ENCODE measurements around the gene TNFSF10. TPM values are rescaled to one million over a fixed set of nuclear protein-coding genes. Genes with fewer than 3 reads are reported as not detected.

TNFSF10 gene
- total and polyA plus RNA-seq, 2 experiments from 2014 or later: 13.0 to 21.3 TPM

DNA sequence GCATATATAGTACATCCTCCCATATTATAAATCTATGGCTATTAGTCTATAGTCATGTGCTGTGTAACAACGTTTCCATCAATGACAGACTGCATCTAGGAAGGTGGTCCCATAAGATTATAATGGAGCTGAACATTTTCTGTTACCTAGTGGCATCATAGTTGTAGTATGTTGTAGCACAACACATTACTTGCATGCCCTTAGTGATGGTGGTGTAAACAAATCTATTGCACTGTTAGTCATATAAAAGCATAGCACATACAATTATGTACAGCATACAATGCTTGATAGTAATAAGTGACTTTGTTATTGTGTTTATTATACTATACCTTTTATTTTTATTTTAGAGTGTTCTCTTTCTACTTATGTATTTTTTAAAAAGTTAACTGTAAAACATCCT, 37.4 kb upstream of the TNFSF10 start:
- WGBS (ENCODE audit: low lambda C conversion rate, missing lambda C conversion rate): 72% methylated on average over 1 of the region's 1 CpG
- Histone ChIP-seq H3K27ac (no peak overlapping the region), H3K9me2 (replicated peaks; ENCODE audit: insufficient read depth) (no peaks in the 10 kb centered on the region), H3K36me3 (replicated peaks; ENCODE audit: insufficient read depth, low read depth) (no peaks in the 10 kb centered on the region), H3K4me1 (ENCODE audit: insufficient read depth) (peaks cover 21% of the 10 kb centered on the region), H3K79me2 (no peaks in the 10 kb centered on the region), H3K27me3 (no peaks in the 10 kb centered on the region), H2AFZ (no peak overlapping the region), H4K20me1 (ENCODE audit: insufficient read depth, poor library complexity, severe bottlenecking) (no peaks in the 10 kb centered on the region), H3K4me3 (no peak overlapping the region), H3K9me3 (ENCODE audit: low read depth) (no peaks in the 10 kb centered on the region), H3K4me2 (no peak overlapping the region)
- TF ChIP-seq EZH2phosphoT487 (IDR thresholded peaks at IDR 0.05; ENCODE audit: low read depth, severe bottlenecking, unreplicated experiment): no peak
- no peak for DNase-seq (ENCODE audit: low spot score)

DNA sequence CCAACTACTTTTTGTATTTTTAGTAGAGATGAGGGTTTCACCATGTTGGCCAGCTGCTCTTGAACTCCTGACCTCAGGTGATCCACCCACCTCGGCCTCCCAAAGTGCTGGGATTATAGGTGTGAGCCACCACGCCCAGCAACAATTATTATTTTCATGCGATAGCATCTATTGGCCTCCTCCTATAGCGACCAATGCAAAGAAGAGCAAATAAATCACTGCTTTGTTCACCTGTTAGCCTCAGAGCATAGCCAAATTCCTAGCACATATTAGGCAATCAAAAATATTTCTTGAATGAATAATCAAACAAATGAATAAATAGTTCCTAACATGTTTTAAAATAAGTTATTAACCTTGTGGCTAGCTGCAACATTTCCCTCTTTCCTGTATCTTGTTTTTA, 36.8 kb upstream of the TNFSF10 start:
- H3K4me1 ChIP-seq (ENCODE audit: insufficient read depth): peaks cover 21% of the 10 kb centered on the region
- no peaks in the 10 kb centered on the region for H3K9me2 ChIP-seq (replicated peaks; ENCODE audit: insufficient read depth)
- no peaks in the 10 kb centered on the region for H3K27me3 ChIP-seq
- no peak overlapping the region for H3K27ac ChIP-seq
- no peak overlapping the region for H2AFZ ChIP-seq
- TF ChIP-seq EZH2phosphoT487 (IDR thresholded peaks at IDR 0.05; ENCODE audit: low read depth, severe bottlenecking, unreplicated experiment) (no peak), EZH2 (IDR thresholded peaks at IDR 0.05; ENCODE audit: borderline replicate concordance) (no peak)
- TF ChIP-seq, protein P1, sequence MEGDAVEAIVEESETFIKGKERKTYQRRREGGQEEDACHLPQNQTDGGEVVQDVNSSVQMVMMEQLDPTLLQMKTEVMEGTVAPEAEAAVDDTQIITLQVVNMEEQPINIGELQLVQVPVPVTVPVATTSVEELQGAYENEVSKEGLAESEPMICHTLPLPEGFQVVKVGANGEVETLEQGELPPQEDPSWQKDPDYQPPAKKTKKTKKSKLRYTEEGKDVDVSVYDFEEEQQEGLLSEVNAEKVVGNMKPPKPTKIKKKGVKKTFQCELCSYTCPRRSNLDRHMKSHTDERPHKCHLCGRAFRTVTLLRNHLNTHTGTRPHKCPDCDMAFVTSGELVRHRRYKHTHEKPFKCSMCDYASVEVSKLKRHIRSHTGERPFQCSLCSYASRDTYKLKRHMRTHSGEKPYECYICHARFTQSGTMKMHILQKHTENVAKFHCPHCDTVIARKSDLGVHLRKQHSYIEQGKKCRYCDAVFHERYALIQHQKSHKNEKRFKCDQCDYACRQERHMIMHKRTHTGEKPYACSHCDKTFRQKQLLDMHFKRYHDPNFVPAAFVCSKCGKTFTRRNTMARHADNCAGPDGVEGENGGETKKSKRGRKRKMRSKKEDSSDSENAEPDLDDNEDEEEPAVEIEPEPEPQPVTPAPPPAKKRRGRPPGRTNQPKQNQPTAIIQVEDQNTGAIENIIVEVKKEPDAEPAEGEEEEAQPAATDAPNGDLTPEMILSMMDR (IDR thresholded peaks at IDR 0.05; ENCODE audit: poor library complexity): no peak
- no peak overlapping the region for H3K4me2 ChIP-seq
- H3K79me2 ChIP-seq: no peaks in the 10 kb centered on the region
- H3K9me3 ChIP-seq (ENCODE audit: low read depth): no peaks in the 10 kb centered on the region
- no peak for DNase-seq (ENCODE audit: low spot score)
- 84% methylated on average over 4 of the region's 4 CpGs for whole genome bisulfite sequencing (ENCODE audit: low lambda C conversion rate, missing lambda C conversion rate)
- H4K20me1 ChIP-seq (ENCODE audit: insufficient read depth, poor library complexity, severe bottlenecking): no peaks in the 10 kb centered on the region
- H3K4me3 ChIP-seq: no peak overlapping the region
- H3K36me3 ChIP-seq (replicated peaks; ENCODE audit: insufficient read depth, low read depth): no peaks in the 10 kb centered on the region

DNA sequence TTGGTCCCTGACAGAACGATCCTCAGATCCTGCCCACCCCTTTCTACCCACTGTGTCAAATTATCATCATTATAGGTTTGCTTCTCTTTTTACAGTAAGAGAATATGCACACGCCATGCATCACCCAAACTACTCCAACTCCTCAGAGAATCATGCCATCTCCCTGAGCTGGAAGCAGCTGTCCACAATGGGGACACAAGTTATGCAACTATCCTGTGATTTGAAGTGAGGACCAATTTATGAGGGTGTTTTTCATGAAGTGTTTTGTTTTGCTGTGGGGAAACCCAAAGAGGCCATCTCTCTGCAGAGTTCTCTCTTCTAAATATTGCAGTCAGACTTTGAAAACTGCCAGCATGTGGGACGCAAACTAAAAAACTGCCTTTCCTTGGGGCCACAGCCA, 35.8 kb upstream of the TNFSF10 start:
- TF ChIP-seq EZH2phosphoT487 (IDR thresholded peaks at IDR 0.05; ENCODE audit: low read depth, severe bottlenecking, unreplicated experiment): no peak
- TF ChIP-seq EZH2 (IDR thresholded peaks at IDR 0.05; ENCODE audit: borderline replicate concordance): no peak
- no peak overlapping the region for H3K27ac ChIP-seq

DNA sequence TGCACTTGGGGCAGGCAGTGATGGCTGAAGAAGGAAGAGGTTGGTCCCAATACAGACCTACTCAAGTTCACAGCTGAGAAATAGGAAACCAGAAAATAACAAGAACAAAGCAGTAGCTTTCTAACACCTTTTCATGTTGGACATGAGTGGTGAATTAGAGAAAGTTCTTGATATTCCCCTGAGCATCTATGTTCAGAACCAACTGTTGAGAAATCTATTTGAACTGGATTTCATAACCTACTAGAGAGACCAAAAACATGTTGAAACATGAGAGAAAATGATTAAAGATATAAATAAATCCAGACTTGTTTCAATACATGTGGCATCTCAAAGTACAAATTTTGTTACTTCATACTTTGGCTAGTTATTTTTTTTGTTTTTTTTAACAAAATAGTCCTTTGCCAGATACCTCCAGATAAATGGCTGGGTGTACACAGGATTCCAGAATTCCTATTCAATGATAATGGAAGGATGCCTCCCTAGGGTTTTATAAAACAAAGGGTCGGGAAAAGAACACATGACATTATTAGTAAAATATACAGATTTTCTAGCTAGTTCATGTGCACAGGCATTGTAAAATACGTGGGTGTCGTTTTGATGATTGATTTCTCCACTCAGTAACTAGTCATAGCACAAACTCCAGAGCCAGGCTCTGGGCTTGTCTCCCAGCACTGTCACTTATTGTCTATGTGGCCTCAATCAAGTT, 34.4 kb upstream of the TNFSF10 start:
- Histone ChIP-seq H3K4me2 (no peak overlapping the region), H3K27me3 (no peaks in the 10 kb centered on the region), H3K9me3 (ENCODE audit: low read depth) (no peaks in the 10 kb centered on the region), H3K79me2 (no peaks in the 10 kb centered on the region), H3K4me3 (no peak overlapping the region), H3K4me1 (ENCODE audit: insufficient read depth) (peaks cover 15% of the 10 kb centered on the region), H3K9me2 (replicated peaks; ENCODE audit: insufficient read depth) (no peaks in the 10 kb centered on the region), H3K36me3 (replicated peaks; ENCODE audit: insufficient read depth, low read depth) (no peaks in the 10 kb centered on the region), H3K27ac (no peak overlapping the region), H2AFZ (no peak overlapping the region), H4K20me1 (ENCODE audit: insufficient read depth, poor library complexity, severe bottlenecking) (no peaks in the 10 kb centered on the region)
- 87% methylated on average over 3 of the region's 3 CpGs for WGBS (ENCODE audit: low lambda C conversion rate, missing lambda C conversion rate)
- TF ChIP-seq EZH2 (IDR thresholded peaks at IDR 0.05; ENCODE audit: borderline replicate concordance) (no peak), EZH2phosphoT487 (IDR thresholded peaks at IDR 0.05; ENCODE audit: low read depth, severe bottlenecking, unreplicated experiment) (no peak)
- TF ChIP-seq, protein P1 (IDR thresholded peaks at IDR 0.05; ENCODE audit: poor library complexity): no peak
- no peak for DNase-seq (ENCODE audit: low spot score)

More for the DNA sequence above, 35.8 kb upstream of the TNFSF10 start:
- H3K36me3 ChIP-seq (replicated peaks; ENCODE audit: insufficient read depth, low read depth): no peaks in the 10 kb centered on the region
- 97% methylated on average over 3 of the region's 3 CpGs for WGBS (ENCODE audit: low lambda C conversion rate, missing lambda C conversion rate)
- no peaks in the 10 kb centered on the region for H3K79me2 ChIP-seq
- no peak for DNase-seq (ENCODE audit: low spot score)
- H3K27me3 ChIP-seq: no peaks in the 10 kb centered on the region
- H4K20me1 ChIP-seq (ENCODE audit: insufficient read depth, poor library complexity, severe bottlenecking): no peaks in the 10 kb centered on the region
- H3K4me2 ChIP-seq: no peak overlapping the region
- H3K4me3 ChIP-seq: no peak overlapping the region
- H2AFZ ChIP-seq: no peak overlapping the region
- no peaks in the 10 kb centered on the region for H3K9me3 ChIP-seq (ENCODE audit: low read depth)
- H3K9me2 ChIP-seq (replicated peaks; ENCODE audit: insufficient read depth): no peaks in the 10 kb centered on the region
- peaks cover 21% of the 10 kb centered on the region for H3K4me1 ChIP-seq (ENCODE audit: insufficient read depth)

Data from hepatocyte (in vitro differentiated cells).